AG04450 (cell line): ENCODE data around the gene SP5. TPM values are rescaled to one million over a fixed set of nuclear protein-coding genes. Genes with fewer than 3 reads are reported as not detected.
A peak's percentile ranks its signal among the peaks of the same experiment; 100 is the strongest.
"Not testable (repeated sequence)": the region's sequence is repeated elsewhere in the genome, so short reads cannot be mapped to it uniquely, and the experiment has no call there.

Source experiments
- CTCF ChIA-PET: fragments of 300-600, 350-600 bp; formaldehyde crosslinking; extraction: SDS; loops from one replicate; lab custom pipeline; 2022; ENCODE audit warnings: antibody characterized with exemption, inconsistent platforms; lab: Charles Lee
- POLR2A ChIA-PET: fragments of 350-600 bp; formaldehyde crosslinking; extraction: SDS; loops from one replicate; lab custom pipeline; 2021; ENCODE audit warnings: antibody characterized with exemption, inconsistent platforms; lab: Yijun Ruan, JAX
- DNase-seq: peaks from one replicate; pipeline ENCODE4 v3.0.0-alpha.2; 2011; ENCODE audit warnings: low read depth, low spot score
- H3K27ac ChIP-seq: one replicate; pipeline ENCODE4 v1.5.1; 2012; ENCODE audit warnings: low read depth, low read length, control low read depth
- H3K27me3 ChIP-seq: one replicate; pipeline ENCODE4 v1.6.0; 2012; ENCODE audit warnings: low read length; ENCODE audit not compliant: control insufficient read depth, insufficient read depth
- H3K4me3 ChIP-seq: 2 replicates; pipeline ENCODE4 v1.5.1; 2011; ENCODE audit warnings: mild to moderate bottlenecking, low read depth, low read length, control low read depth
- H3K9me3 ChIP-seq: 2 replicates; pipeline ENCODE4 v1.5.1; 2012; ENCODE audit warnings: low read length; ENCODE audit not compliant: control insufficient read depth, insufficient read depth
- CTCF ChIP-seq: IDR thresholded peaks from 2 replicates; pipeline ENCODE4 v1.5.1; 2011; ENCODE audit warnings: low read depth, low read length, control low read depth, inconsistent platforms
- polyA minus RNA-seq: library from RNA; depleted of rRNA, polyadenylated mRNA; stranded (reverse); fragments of >200 nt; gene quantifications from 2 replicates; pipeline ENCODE4 v1.2.3, GENCODE V29; 2011; rRNA and poly(A)+ RNA removed
- polyA plus RNA-seq: library from polyadenylated mRNA; depleted of rRNA; stranded (reverse); fragments of >200 nt; gene quantifications from 2 replicates; pipeline ENCODE4 v1.2.3, GENCODE V29; 2011; rRNA removed

SP5 gene
- not detected in 2 replicates for polyA plus RNA-seq
- not detected in 2 replicates for polyA minus RNA-seq

GRCh38 chr2:170715062-170715931 lies at the start of gene SP5:
Gene SP5, plus strand, starts transcription at chr2:170715337. Its CDS starts 176 bp downstream, at chr2:170715513.
- DNase-seq = peak; percentile 4
- 0 out of 2 replicates have a peak, but pooled peaks have one; percentile 1 for TF ChIP-seq CTCF
- H3K27me3 ChIP-seq = peaks cover 73% of the 10 kb centered on the region
- ChIA-PET CTCF (interaction anchor here (0.8 kb wide), 1 partner anchor 97 kb away, joined by 13 read pairs; no protein-coding TSS in a partner anchor), POLR2A (no interaction called here)
- peaks cover 6% of the 10 kb centered on the region; the same call in 1 of the 2 replicates for H3K9me3 ChIP-seq
- peak within 1 kb of the TSS; percentile 44 for H3K4me3 ChIP-seq
- H3K27ac ChIP-seq = no peak within 1 kb of the TSS

- POLR2A ChIA-PET = no interaction called here
- Histone ChIP-seq H3K27me3 (no peaks in the 10 kb centered on the region), H3K4me3 (no peak overlapping the region), H3K27ac (no peak overlapping the region), H3K9me3 (no peaks in the 10 kb centered on the region)
- no peak for TF ChIP-seq CTCF
- DNase-seq = no peak
- CTCF ChIA-PET = no interaction called here
Measured at GRCh38 chr2:170665743-170666142, 49.4 kb upstream of the SP5 start.

- H3K4me3 ChIP-seq = no peak overlapping the region
- H3K27ac ChIP-seq = no peak overlapping the region
- no peak for TF ChIP-seq CTCF
- H3K27me3 ChIP-seq = no peaks in the 10 kb centered on the region
- no peaks in the 10 kb centered on the region for H3K9me3 ChIP-seq
- DNase-seq = no peak
- ChIA-PET CTCF (no interaction called here), POLR2A (no interaction called here)
Measured at GRCh38 chr2:170669909-170670308, 45.2 kb upstream of the SP5 start.

- ChIA-PET POLR2A (no interaction called here), CTCF (no interaction called here)
- H3K27me3 ChIP-seq = no peaks in the 10 kb centered on the region
- no peak for TF ChIP-seq CTCF
- DNase-seq = no peak
- H3K9me3 ChIP-seq = no peaks in the 10 kb centered on the region
- H3K4me3 ChIP-seq = no peak overlapping the region
- H3K27ac ChIP-seq = no peak overlapping the region
Measured at GRCh38 chr2:170670651-170671050, 44.5 kb upstream of the SP5 start.

- Histone ChIP-seq H3K9me3 (no peaks in the 10 kb centered on the region), H3K4me3 (no peak overlapping the region), H3K27me3 (no peaks in the 10 kb centered on the region), H3K27ac (no peak overlapping the region)
- CTCF ChIA-PET = interaction anchor here (0.5 kb wide), 1 partner anchor 21 kb away, joined by 13 read pairs; no protein-coding TSS in a partner anchor
- POLR2A ChIA-PET = no interaction called here
- no peak for DNase-seq
- TF ChIP-seq CTCF = no peak
Measured at GRCh38 chr2:170671079-170671478, 44.1 kb upstream of the SP5 start.

- CTCF ChIA-PET = not testable (repeated sequence)
Measured at GRCh38 chr2:170674282-170674681, 40.9 kb upstream of the SP5 start.

More at GRCh38 chr2:170674282-170674681, 40.9 kb upstream of the SP5 start:
- POLR2A ChIA-PET, DNase-seq, H3K4me3 ChIP-seq, H3K9me3 ChIP-seq, H3K27ac ChIP-seq, H3K27me3 ChIP-seq: not testable (repeated sequence)
